SJSA1 (cell line): ENCODE data around the gene ANXA7. TPM values are rescaled to one million over a fixed set of nuclear protein-coding genes. Genes with fewer than 3 reads are reported as not detected.
"Not testable (repeated sequence)": the region's sequence is repeated elsewhere in the genome, so short reads cannot be mapped to it uniquely, and the experiment has no call there.

ENCODE experiments used
- DNase-seq, 2 experiments: peaks; one replicate each; pipeline ENCODE4 v3.0.0-alpha.2; 2015 to 2020; ENCODE audit warnings: low spot score in 2 of 2, low read depth in 1 of 2
- H3K27ac ChIP-seq: fragments of 250-450 bp; sonication (Bioruptor Pico); 2 replicates; pipeline ENCODE4 v1.5.1; 2020; ENCODE audit warnings: mild to moderate bottlenecking, moderate library complexity
- H3K27me3 ChIP-seq: fragments of 250-450 bp; sonication (Bioruptor Pico); replicated peaks from 2 replicates; pipeline ENCODE4 v1.5.1; 2020; ENCODE audit warnings: mild to moderate bottlenecking, moderate library complexity
- H3K36me3 ChIP-seq: fragments of 250-450 bp; sonication (Bioruptor Pico); 2 replicates; pipeline ENCODE4 v1.5.1; 2020; ENCODE audit warnings: mild to moderate bottlenecking
- H3K4me1 ChIP-seq: fragments of 250-450 bp; sonication (Bioruptor Pico); replicated peaks from 2 replicates; pipeline ENCODE4 v1.6.1; 2021; ENCODE audit warnings: mild to moderate bottlenecking
- H3K4me3 ChIP-seq: fragments of 250-450 bp; sonication (Bioruptor Pico); 2 replicates; pipeline ENCODE4 v1.5.1; 2020; ENCODE audit warnings: mild to moderate bottlenecking
- H3K9me3 ChIP-seq: fragments of 250-450 bp; sonication (Bioruptor Pico); replicated peaks from 2 replicates; pipeline ENCODE4 v1.5.1; 2020; ENCODE audit warnings: mild to moderate bottlenecking
- total RNA-seq: library from RNA; depleted of rRNA; stranded (reverse); fragments of >200 nt; shearing (Covaris generic); gene quantifications from 2 replicates; pipeline ENCODE4 v1.2.3, GENCODE V29; 2014

The ANXA7 gene
- total RNA-seq, 1 experiment from 2014 or later, result 193 TPM

DNA sequence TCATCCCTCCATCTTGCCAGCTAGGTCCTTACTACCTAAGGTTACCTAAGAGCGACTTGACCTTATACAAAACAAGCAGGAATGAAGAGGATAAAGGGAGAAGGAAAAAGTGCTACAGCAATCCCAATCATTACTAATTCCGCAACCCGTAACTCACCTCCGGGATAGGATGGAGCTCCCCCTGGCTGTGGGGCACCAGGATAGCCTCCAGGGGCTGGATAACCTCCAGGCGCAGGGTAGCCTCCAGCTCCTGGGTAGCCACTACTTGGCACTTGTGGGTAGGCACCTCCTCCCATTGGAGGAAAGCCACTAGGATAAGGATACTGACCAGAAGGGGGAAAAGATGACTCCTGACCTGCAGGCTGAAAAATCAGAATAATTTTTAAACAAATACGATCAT lies 15.8 kb downstream of the ANXA7 start:
- Histone ChIP-seq H3K27me3 (no peaks in the 10 kb centered on the region), H3K36me3 (peaks cover 63% of the 10 kb centered on the region), H3K27ac (no peak overlapping the region)

DNA sequence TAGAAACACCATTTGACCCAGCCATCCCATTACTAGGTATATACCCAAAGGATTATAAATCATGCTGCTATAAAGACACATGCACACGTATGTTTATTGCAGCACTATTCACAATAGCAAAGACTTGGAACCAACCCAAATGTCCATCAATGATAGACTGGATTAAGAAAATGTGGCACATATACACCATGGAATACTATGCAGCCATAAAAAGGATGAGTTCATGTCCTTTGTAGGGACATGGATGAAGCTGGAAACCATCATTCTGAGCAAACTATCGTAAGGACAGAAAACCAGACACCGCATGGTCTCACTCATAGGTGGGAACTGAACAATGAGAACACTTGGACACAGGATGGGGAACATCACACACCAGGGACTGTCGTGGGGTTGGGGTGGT lies 19.5 kb downstream of the ANXA7 start:
- DNase-seq, H3K4me1 ChIP-seq, H3K27me3 ChIP-seq, H3K27ac ChIP-seq, H3K9me3 ChIP-seq, H3K4me3 ChIP-seq: not testable (repeated sequence)
- peaks cover 76% of the 10 kb centered on the region for H3K36me3 ChIP-seq

More for the DNA sequence above, 15.8 kb downstream of the ANXA7 start:
- DNase-seq, result no peak
- no peaks in the 10 kb centered on the region for H3K4me1 ChIP-seq
- H3K9me3 ChIP-seq, result no peaks in the 10 kb centered on the region
- H3K4me3 ChIP-seq, result no peak overlapping the region

DNA sequence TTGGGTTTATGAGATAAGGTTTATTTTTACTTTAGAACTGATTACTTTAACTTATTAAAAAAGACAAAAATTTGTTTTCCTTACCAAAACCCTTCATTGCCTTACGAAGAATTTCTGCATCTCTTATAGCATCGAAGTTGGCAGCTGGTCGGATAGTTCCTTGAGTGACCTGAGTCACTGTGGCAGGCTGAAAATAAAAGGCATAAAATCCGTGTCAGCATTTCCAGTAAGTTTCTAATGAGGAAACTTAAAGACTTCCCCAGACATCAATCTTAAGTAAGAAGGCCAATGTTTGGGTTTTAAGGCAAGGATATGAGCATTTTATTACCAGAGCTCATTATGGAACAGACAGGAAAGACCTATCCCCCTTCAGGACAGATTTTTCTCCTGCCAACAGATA lies 25.6 kb downstream of the ANXA7 start:
- no peak for DNase-seq
- Histone ChIP-seq H3K27ac (no peak overlapping the region), H3K27me3 (no peaks in the 10 kb centered on the region), H3K9me3 (no peaks in the 10 kb centered on the region), H3K4me1 (no peaks in the 10 kb centered on the region), H3K36me3 (peaks cover 73% of the 10 kb centered on the region), H3K4me3 (no peak overlapping the region)

DNA sequence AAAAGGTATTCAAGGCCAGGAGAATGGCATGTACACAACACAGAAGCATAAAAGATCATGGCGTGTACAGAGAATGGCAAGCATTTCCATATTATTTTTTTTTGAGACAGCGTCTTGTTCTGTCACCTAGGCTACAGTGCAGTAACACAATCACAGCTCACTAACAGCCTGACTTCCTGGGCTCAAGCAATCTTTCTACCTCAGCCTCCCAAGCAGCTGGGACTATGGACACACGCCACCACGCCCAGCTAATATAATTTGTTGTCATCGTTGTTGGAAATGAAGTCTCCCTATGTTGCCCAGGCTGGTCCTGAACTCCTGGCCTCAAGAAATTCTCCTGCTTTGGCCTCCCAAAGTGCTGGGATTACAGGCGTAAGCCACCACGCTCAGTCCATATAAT lies 27.3 kb downstream of the ANXA7 start:
- Histone ChIP-seq H3K4me3 (no peak overlapping the region), H3K36me3 (peaks cover 82% of the 10 kb centered on the region), H3K4me1 (no peaks in the 10 kb centered on the region)

DNA sequence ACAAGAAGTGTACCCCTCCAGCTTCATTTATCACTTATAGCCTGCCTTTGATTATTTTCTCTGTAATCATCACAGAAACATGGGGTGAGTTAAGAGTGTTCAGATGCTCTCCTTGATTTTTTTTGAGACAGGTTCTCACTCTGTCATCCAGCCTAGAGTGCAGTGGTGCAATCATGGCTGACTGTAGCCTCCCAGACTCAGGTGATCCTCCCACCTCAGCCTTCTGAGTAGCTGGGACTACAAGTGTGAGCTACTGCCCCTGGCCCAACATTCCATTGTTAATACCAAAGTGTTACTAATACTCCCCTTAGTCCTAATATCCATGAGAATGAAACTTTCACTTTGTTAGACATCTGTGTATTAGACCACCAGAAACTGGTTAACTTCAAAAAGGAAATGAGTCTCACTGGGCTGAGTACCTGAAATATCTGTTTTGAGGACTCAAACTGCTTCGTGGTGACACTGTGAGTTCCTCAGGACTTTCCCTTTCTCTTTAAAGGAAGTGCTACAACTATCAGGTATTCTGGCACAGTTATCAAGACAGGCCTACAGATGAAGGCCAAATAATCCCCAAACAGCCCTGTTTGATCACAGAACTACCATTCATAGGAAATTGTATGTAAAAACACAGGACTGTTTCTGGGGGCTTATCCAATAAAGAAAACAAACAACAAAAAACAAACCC lies 34.7 kb downstream of the ANXA7 start:
- peaks cover 86% of the 10 kb centered on the region for H3K36me3 ChIP-seq
- DNase-seq, result no peak
- H3K27me3 ChIP-seq, result no peaks in the 10 kb centered on the region
- no peak overlapping the region for H3K4me3 ChIP-seq
- no peak overlapping the region for H3K27ac ChIP-seq
- no peaks in the 10 kb centered on the region for H3K9me3 ChIP-seq
- H3K4me1 ChIP-seq, result no peaks in the 10 kb centered on the region

More for the DNA sequence above, 27.3 kb downstream of the ANXA7 start:
- Histone ChIP-seq H3K27me3 (no peaks in the 10 kb centered on the region), H3K27ac (no peak overlapping the region), H3K9me3 (no peaks in the 10 kb centered on the region)
- no peak for DNase-seq

DNA sequence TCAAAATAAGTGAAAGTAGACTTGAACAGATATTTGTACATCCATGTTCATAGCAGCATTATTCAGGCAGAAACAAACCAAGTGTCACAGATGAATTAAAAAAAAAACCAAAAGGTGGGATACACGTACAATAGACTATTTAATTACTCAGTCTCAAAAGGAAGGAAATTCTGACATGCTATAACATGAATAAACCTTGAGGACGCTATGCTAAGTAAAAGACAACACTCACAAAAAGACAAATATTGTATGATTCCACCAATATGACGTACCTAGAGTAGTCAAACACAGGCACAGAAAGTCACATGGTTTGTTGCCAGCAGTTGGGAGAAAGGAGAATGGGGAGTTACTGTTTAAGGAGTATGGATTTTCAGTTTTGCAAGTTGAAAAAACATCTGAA lies 37.2 kb downstream of the ANXA7 start:
- Histone ChIP-seq H3K4me3 (no peak overlapping the region), H3K4me1 (no peaks in the 10 kb centered on the region), H3K9me3 (no peaks in the 10 kb centered on the region), H3K36me3 (peaks cover 83% of the 10 kb centered on the region), H3K27ac (no peak overlapping the region), H3K27me3 (no peaks in the 10 kb centered on the region)
- DNase-seq, result no peak

DNA sequence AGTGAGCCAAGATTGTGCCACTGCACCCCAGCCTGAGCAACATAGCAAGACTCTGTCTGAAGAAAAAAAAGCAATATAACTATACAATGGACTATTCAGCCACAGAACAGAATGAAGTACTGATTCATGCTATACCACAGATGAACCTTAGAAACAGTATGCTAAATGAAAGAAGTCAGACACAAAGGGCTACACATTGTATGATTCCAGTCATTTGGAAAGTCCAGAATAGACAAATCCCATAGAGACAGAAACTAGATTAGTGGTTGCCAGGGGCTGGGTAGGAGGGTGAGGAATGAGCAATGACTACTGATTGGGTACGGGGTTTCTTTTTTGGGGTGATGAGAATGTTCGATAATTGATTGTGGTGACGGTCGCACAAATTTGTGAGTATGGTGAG lies 45.6 kb downstream of the ANXA7 start:
- Histone ChIP-seq H3K36me3 (peaks cover 46% of the 10 kb centered on the region), H3K4me1 (no peaks in the 10 kb centered on the region), H3K27me3 (no peaks in the 10 kb centered on the region), H3K27ac (no peak overlapping the region), H3K9me3 (no peaks in the 10 kb centered on the region), H3K4me3 (no peak overlapping the region)
- DNase-seq, result no peak

DNA sequence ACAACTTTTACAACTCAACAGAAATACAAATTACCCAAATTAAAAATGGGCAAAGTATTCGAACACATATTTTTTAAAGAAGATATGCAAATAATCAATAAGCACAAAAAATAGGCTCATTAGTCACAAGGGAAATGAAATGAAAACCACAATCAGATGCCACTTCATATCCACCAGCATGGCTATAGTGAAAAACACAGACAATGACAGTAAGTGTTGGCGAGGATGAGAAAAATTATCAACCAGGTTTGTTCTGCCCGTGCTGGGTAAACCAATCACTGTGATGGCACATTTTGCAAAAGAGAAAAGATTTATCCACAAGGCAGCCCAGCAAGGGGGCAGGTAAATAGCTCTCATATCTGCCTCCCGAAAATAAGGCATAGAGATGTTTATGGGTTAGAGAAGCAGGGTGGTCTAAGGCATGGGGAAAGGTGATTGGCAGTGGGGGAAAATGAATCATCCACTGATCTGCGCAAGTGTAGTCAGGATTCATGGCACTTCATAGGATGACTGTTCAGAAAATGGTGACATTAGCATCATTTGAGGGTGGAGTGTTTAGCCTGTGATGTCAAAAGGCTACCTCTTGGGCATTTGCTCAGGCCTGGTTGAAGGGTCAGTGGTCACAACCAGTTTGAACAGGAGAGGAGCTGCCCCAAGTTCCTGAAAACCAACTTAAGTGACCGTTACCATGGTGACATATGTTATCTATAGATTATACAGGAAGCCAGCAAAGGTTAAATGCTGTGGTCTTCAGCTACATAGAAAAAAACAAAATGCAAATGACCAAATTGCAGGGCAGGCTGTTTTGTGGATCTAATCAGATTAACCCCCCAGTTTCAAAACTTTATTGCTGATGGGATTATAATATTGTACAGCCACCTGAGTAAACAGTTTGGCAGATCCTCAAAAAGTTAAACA lies 47.2 kb downstream of the ANXA7 start:
- Histone ChIP-seq H3K9me3 (no peaks in the 10 kb centered on the region), H3K36me3 (peaks cover 34% of the 10 kb centered on the region), H3K27me3 (no peaks in the 10 kb centered on the region), H3K4me3 (no peak overlapping the region), H3K27ac (no peak overlapping the region), H3K4me1 (no peaks in the 10 kb centered on the region)
- DNase-seq, result no peak

DNA sequence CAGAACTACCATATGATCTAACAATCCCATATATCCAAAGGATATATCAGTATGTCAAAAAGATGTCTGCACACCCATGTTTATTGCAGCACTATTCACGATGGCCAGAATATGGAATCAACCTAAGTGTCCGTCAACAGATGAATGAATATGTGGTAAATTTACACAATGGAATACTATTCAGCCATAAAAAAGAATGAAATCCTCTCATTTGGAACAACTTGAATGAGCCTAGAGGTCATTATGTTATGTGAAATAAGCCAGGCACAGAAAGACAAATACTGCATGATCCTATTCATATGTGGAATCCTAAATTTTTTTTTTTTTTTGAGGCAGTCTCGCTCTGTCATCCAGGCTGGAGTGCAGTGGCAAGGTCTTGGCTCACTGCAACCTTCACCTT lies 48.9 kb downstream of the ANXA7 start:
- no peak for DNase-seq
- no peaks in the 10 kb centered on the region for H3K9me3 ChIP-seq
- no peak overlapping the region for H3K4me3 ChIP-seq
- peaks cover 30% of the 10 kb centered on the region for H3K36me3 ChIP-seq
- no peaks in the 10 kb centered on the region for H3K4me1 ChIP-seq
- H3K27me3 ChIP-seq, result no peaks in the 10 kb centered on the region
- H3K27ac ChIP-seq, result no peak overlapping the region

DNA sequence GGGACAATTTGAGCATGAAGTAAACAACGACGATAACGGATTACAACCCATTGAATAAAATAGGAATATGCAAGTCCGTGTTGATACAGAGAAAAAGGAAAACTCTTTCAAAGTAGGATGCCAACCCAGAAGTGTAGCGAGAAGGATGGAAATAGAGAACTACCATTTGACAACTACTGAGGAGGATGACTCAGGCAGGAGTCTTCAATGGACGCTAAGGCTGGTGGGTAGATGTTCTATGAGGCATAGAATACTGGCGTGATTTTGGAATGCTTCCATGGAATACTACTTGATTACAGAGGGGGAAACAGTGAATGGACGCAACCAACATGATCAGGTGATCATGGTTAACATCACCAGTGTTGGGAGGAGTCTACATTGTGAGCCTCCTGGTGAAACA lies 54.4 kb downstream of the ANXA7 start:
- Histone ChIP-seq H3K4me1 (peaks cover 13% of the 10 kb centered on the region), H3K27ac (no peak overlapping the region), H3K36me3 (no peaks in the 10 kb centered on the region), H3K4me3 (no peak overlapping the region), H3K9me3 (no peaks in the 10 kb centered on the region), H3K27me3 (peaks cover 8% of the 10 kb centered on the region)
- DNase-seq, result no peak

DNA sequence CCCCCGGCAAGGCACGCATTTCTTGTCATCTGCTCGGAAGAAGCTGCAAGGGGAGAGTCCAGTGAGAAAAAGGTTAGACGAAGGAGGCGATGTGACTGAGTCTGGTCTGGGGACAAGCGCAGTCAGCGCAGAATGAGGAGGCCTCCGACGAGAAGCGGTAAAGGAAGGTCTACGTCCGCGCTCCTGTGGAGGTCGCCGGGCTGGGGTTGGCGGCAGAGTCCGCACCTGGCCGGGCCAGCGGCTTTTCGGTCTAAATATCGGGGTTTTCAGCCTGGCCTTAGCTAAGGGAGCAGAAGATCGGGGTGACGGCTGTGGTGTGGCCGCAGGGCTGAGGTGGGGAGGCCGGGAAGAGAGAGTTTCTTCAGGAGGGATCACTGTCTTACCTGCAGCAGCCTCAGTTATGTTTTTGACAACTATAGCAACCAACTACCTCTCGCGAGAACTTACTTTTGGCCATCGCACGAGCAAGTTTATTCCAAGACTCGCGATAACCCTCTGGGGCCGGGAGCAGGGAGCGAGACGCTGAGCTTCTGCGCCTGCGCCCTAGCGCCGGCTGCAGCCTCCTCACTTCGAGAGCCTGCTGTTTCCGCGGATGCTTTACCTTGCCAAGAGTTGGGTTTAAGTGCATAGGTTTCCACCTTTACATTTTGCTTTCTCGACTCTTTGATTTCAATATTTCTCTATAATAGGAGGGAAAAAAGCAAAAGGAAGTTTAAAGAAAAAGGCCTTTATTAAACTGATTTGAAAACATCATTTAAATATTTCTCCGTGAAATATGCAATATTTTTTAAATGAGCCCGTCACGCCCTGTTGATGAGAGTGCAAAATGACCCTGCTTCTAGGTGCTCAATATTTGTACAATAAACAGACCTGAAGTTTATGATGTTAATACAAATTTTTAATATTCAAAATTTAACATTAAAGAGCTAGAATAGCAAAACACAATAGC lies 55.3 kb downstream of the ANXA7 start, which contains the start of gene CFAP70:
Gene CFAP70 (minus strand): TSS at position 534 of the 949 bp plus-strand sequence. CDS start 4,068 bp downstream, outside the sequence.
- no peak within 1 kb of the TSS for H3K27ac ChIP-seq
- H3K4me3 ChIP-seq, result peak within 1 kb of the TSS; percentile 53
- DNase-seq, result peak; percentile 83 to 94
- no peaks in the 10 kb centered on the region for H3K36me3 ChIP-seq
- H3K9me3 ChIP-seq, result no peaks in the 10 kb centered on the region
- H3K4me1 ChIP-seq, result peaks cover 13% of the 10 kb centered on the region
- peaks cover 16% of the 10 kb centered on the region for H3K27me3 ChIP-seq

DNA sequence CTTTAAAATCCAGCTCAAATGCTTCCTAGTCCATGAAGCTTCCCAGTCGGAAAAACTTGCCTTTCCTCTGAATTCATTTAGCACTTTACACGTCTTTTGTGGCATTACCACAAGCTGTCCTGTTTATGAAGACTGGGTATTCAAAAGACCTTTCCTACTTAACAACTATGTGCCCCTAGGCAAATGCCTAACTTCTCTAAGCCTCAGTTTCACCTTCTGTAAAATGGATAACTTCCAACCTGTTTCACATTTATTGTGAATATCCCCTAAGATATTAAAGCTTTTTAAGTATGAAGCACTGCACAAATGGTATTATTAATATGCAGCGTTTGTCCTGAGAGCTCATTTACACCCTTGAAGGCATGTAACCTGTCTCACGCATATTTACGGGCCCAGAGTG lies 56.0 kb downstream of the ANXA7 start:
- Histone ChIP-seq H3K36me3 (no peaks in the 10 kb centered on the region), H3K4me1 (peaks cover 13% of the 10 kb centered on the region), H3K9me3 (no peaks in the 10 kb centered on the region), H3K4me3 (peak overlapping the region; percentile 53), H3K27ac (no peak overlapping the region), H3K27me3 (peaks cover 21% of the 10 kb centered on the region)
- DNase-seq, result no peak

DNA sequence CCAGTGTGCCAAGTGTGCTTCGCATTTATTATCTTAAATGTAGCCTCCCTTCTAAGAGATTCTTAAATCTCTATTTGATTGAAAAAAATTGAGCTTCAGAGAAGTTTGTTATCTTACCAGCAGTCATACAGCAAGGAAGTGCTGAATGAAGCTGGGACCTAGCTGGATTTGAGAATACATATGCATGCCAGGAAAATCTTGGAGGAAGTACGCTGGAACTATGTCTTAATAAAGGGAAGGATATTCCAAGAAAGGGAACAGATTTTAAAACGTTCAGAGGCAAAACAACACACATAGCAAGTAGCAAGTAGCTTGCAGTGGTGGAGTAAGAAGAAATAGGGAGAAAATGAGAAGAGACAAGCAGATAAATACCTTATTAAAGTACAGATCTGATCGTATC lies 56.7 kb downstream of the ANXA7 start:
- Histone ChIP-seq H3K27ac (no peak overlapping the region), H3K36me3 (no peaks in the 10 kb centered on the region), H3K27me3 (peaks cover 22% of the 10 kb centered on the region), H3K9me3 (no peaks in the 10 kb centered on the region), H3K4me3 (no peak overlapping the region), H3K4me1 (peaks cover 13% of the 10 kb centered on the region)
- DNase-seq, result no peak
